ENCODE data around the gene VEZT. TPM values are rescaled to one million over a fixed set of nuclear protein-coding genes. Genes with fewer than 3 reads are reported as not detected.

VEZT gene
- total RNA-seq, result 64.2 TPM
- long read RNA-seq, full-length matches to known transcripts, result 16 of 49 reads
- long read RNA-seq, partial matches to known transcripts, result 8 of 49 reads
- long read RNA-seq, other reads (novel, unspliced or antisense), result 25 of 49 reads

DNA sequence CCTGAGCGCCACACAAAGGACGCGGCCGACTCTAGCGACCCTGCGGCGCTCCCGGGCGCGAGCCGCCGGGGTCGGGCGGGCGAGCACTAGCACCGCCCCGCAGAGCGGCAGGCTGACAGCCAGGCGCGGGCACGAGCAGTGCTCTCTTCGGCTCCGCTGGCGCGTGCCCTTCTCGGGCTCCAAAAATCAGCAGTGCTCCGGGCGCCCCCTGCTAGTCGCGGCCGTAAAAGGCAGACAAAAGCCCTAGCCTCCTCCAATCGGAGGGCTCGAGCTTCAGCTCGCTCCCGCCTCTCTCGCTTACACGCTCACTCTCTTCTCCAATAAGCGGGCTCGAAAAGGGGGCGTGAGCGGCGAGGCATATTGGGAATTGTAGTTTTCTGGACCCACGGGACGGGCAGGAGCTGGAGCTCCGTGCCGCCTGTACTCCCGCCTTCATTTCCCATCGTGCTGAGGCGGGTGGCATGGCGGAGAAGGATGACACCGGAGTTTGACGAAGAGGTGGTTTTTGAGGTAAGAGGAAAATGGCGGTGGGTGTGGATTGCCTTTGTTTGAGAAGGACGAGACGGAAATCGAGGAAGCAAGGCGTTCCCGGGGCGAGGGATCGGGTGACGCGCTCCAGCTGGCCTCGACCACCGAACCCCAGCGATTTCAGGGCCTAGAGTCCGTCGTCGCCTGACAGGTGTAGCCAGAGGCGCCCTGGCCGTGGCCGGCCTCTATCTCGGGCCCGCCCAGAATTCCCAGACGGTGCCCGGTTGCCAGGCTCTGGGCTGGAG is at the start of gene VEZT, which contains the start of gene FGD6:
Gene VEZT, plus strand, starts transcription at position 431 of the 773 bp plus-strand sequence. Its CDS starts 44 bp downstream, at position 475.
Gene FGD6, minus strand, starts transcription at position 91 of the 773 bp plus-strand sequence. CDS start 227 bp downstream, outside the sequence.
- intact Hi-C loops (cut with DNase I), result no loop called here

DNA sequence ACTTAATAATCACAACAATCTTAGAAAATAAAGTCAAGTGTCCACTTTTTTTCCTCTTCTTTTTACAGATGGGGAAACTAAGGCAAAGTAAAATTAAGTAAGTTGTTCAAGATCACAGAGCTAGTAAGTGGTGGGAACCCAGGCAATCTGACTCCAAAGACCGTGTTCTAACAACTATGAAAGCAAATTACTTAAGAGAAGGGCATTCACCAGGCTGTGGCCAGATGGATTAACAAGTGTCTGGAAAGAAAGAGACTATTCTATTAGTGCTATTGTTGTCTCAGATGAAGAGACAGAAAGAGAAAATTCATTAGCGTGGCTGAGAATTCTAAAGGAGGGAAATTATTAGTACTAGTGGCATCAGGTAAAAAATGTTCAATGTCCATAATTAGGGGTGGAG is 48.9 kb upstream of the VEZT start:
- ATAC-seq (no peak), DNase-seq (no peak)
- no peaks in the 10 kb centered on the region for H3K9me3 ChIP-seq
- intact Hi-C loops (cut with DNase I), result no loop called here
- peaks cover 31% of the 10 kb centered on the region for H3K4me1 ChIP-seq
- no peaks in the 10 kb centered on the region for H3K36me3 ChIP-seq
- peak overlapping the region; percentile 59 for H3K27ac ChIP-seq
- TF ChIP-seq, protein P1, sequence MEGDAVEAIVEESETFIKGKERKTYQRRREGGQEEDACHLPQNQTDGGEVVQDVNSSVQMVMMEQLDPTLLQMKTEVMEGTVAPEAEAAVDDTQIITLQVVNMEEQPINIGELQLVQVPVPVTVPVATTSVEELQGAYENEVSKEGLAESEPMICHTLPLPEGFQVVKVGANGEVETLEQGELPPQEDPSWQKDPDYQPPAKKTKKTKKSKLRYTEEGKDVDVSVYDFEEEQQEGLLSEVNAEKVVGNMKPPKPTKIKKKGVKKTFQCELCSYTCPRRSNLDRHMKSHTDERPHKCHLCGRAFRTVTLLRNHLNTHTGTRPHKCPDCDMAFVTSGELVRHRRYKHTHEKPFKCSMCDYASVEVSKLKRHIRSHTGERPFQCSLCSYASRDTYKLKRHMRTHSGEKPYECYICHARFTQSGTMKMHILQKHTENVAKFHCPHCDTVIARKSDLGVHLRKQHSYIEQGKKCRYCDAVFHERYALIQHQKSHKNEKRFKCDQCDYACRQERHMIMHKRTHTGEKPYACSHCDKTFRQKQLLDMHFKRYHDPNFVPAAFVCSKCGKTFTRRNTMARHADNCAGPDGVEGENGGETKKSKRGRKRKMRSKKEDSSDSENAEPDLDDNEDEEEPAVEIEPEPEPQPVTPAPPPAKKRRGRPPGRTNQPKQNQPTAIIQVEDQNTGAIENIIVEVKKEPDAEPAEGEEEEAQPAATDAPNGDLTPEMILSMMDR (IDR thresholded peaks at IDR 0.05), result no peak
- H3K4me3 ChIP-seq, result no peak overlapping the region
- no peaks in the 10 kb centered on the region for H3K27me3 ChIP-seq (ENCODE audit: low read depth)

More for the DNA sequence above, at the start of gene VEZT, which contains the start of gene FGD6:
- Histone ChIP-seq H3K27ac (peak within 1 kb of the TSS; percentile 97), H3K9me3 (no peaks in the 10 kb centered on the region), H3K36me3 (no peaks in the 10 kb centered on the region), H3K4me3 (peak within 1 kb of the TSS; percentile 88), H3K27me3 (ENCODE audit: low read depth) (no peaks in the 10 kb centered on the region), H3K4me1 (peaks cover 31% of the 10 kb centered on the region)
- DNase-seq (peak; percentile 99), ATAC-seq (peak; percentile 96 to 98)
- TF ChIP-seq, protein P1 (IDR thresholded peaks at IDR 0.05), result peak; percentile 77

DNA sequence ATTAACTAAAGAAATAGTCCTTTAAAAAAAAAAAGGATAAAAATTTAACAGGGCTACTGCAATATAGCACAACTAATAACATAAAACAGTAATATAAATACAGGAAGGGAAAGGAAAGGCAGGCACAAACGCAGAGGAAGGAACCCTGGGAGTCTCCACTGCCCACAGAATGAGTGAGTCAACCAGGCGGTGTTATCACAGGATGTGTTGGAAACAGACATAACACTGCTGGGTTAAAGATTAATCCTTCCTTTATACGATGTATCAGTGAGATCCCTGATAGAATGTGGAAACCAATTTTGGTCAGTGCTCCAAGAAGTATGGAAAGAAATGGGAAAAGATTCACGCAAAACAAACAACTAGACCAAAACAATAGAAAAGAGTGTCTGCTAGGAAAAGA is 48.2 kb upstream of the VEZT start:
- TF ChIP-seq, protein P1 (IDR thresholded peaks at IDR 0.05), result no peak
- Histone ChIP-seq H3K27ac (peak overlapping the region; percentile 59), H3K36me3 (no peaks in the 10 kb centered on the region), H3K4me3 (no peak overlapping the region), H3K9me3 (no peaks in the 10 kb centered on the region), H3K4me1 (peaks cover 37% of the 10 kb centered on the region), H3K27me3 (ENCODE audit: low read depth) (no peaks in the 10 kb centered on the region)
- ATAC-seq, result peak; percentile 67 to 69
- no peak for DNase-seq
- intact Hi-C loops (cut with DNase I), result no loop called here

DNA sequence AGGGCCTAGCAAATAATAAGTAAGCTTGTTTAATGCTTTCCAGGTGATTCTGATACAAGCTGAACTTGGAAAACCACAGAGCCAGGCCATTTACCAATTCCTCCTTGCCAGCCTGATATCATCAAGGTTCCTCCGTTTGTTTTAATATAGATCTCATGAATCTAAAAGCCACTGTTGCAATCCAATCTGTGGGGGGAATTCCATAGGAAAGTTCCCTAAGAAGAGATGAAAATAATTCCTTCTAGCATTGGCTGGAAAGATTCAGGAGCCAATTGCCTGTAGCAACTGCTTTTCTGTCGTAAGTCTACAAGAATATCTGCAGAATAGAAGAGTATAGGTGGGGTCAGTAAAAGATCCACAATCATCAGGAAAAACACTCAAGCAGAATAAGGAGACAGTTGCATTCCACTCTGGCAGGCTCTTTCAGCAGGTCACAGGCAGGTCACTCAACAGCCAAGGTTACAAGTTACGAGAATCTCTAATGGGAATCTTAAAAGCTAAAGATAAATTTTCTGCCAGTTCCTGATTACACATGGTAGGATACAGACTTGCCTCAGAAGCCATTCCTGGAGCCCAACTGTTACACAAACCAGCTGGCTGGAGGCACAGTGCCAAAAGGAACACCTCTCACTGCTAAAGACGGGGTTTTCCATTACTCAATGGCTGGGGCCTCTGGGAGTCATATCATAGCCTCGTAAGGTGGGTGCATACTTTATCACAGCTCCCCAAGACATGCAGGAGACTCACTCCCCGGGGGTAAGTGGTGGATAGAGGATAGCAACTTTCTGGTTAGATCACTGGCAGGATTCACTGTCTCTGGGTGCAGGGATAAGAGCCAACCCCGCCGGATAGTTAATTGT is 44.0 kb upstream of the VEZT start:
- TF ChIP-seq, protein P1 (IDR thresholded peaks at IDR 0.05), result no peak
- no peaks in the 10 kb centered on the region for H3K27me3 ChIP-seq (ENCODE audit: low read depth)
- no peaks in the 10 kb centered on the region for H3K9me3 ChIP-seq
- peaks cover 42% of the 10 kb centered on the region for H3K4me1 ChIP-seq
- peak overlapping the region; percentile 28 for H3K27ac ChIP-seq
- no peak overlapping the region for H3K4me3 ChIP-seq
- DNase-seq (peak; percentile 69), ATAC-seq (peak; percentile 89 to 91)
- H3K36me3 ChIP-seq, result no peaks in the 10 kb centered on the region
- intact Hi-C loops (cut with DNase I), result no loop called here

DNA sequence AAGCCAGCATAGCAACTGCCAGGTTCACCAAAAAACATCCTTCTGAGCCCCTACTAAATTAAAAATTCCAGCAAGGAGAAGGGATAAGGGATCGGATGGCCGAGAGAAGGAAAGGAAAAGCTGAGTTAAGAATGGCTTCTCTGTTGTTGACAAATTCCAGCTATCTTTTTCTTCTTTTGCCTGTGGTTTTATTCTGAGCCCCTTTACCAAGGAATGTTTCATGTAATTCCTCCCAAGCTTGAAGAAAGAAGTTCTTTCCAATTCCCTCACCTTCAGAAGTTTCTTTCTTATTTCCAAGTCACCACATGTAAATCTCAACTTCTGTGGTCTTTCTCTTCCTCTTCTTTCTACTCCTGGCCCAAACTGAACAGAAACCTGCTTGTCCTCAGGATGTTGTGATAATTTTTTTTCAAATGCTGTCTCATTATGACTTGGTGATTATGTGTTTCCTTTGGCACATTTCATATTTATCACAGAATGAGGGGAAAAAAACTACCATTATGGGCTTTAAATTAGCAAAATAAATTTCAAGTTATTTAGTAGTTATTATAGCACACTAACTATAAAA is 40.3 kb upstream of the VEZT start:
- intact Hi-C loops (cut with DNase I), result no loop called here
- no peak overlapping the region for H3K4me3 ChIP-seq
- TF ChIP-seq, protein P1 (IDR thresholded peaks at IDR 0.05), result no peak
- no peaks in the 10 kb centered on the region for H3K27me3 ChIP-seq (ENCODE audit: low read depth)
- no peak for DNase-seq
- no peak for ATAC-seq
- H3K27ac ChIP-seq, result no peak overlapping the region
- no peaks in the 10 kb centered on the region for H3K9me3 ChIP-seq
- no peaks in the 10 kb centered on the region for H3K36me3 ChIP-seq
- H3K4me1 ChIP-seq, result peaks cover 25% of the 10 kb centered on the region

Measured in lower lobe of right lung (tissue), 2 donors.